ENCODE results near the gene GJC3.

DNA sequence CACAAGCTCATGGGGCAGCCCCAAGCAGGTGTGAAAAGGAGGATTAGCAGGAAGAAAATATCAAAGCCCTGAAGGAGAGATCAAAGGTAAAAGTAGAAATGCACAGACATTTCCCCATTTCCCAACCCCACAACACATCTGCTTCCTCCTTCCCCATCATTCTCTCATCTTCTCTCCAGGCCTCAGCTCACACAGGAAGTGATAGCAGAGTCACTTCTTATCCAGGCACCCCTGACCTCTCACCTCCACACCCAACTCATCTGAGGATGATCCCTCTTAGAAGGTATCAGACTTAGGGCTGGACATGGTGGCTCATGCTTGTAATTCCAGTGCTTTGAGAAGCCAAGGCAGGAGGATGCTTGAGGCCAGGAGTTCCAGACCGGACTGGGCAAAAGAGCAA, 18.2 kb upstream of the GJC3 start:
- TF ChIP-seq, protein P1, sequence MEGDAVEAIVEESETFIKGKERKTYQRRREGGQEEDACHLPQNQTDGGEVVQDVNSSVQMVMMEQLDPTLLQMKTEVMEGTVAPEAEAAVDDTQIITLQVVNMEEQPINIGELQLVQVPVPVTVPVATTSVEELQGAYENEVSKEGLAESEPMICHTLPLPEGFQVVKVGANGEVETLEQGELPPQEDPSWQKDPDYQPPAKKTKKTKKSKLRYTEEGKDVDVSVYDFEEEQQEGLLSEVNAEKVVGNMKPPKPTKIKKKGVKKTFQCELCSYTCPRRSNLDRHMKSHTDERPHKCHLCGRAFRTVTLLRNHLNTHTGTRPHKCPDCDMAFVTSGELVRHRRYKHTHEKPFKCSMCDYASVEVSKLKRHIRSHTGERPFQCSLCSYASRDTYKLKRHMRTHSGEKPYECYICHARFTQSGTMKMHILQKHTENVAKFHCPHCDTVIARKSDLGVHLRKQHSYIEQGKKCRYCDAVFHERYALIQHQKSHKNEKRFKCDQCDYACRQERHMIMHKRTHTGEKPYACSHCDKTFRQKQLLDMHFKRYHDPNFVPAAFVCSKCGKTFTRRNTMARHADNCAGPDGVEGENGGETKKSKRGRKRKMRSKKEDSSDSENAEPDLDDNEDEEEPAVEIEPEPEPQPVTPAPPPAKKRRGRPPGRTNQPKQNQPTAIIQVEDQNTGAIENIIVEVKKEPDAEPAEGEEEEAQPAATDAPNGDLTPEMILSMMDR (IDR thresholded peaks at IDR 0.05) = no peak
- no peak for TF ChIP-seq POLR2AphosphoS5 (IDR thresholded peaks at IDR 0.05)
